ENCODE data around the gene SH2D6.

Gene SH2D6

GRCh38 chr2:85434696-85435095 is 16.2 kb downstream of the SH2D6 start:
- TF ChIP-seq CTCF (IDR thresholded peaks at IDR 0.05; ENCODE audit: low read depth, low read length, missing control alignments), result no peak
- in situ Hi-C loops (cut with HindIII; ENCODE audit: low pct_ligation_motif_present, low sequenced_read_pairs), result no loop called here
- Histone ChIP-seq H3K27me3 (replicated peaks) (no peaks in the 10 kb centered on the region), H3K36me3 (replicated peaks) (no peaks in the 10 kb centered on the region), H3K4me3 (ENCODE audit: low read depth, low read length) (no peak overlapping the region), H3K27ac (no peak overlapping the region)
- no peak for DNase-seq

- H3K27me3 ChIP-seq (replicated peaks), result no peaks in the 10 kb centered on the region
- H3K4me3 ChIP-seq (ENCODE audit: low read depth, low read length), result no peak overlapping the region
- no peaks in the 10 kb centered on the region for H3K36me3 ChIP-seq (replicated peaks)
- TF ChIP-seq CTCF (IDR thresholded peaks at IDR 0.05; ENCODE audit: low read depth, low read length, missing control alignments), result no peak
- in situ Hi-C loops (cut with HindIII; ENCODE audit: low pct_ligation_motif_present, low sequenced_read_pairs), result no loop called here
- no peak for DNase-seq
- no peak overlapping the region for H3K27ac ChIP-seq
These were observed 16.9 kb downstream of the SH2D6 start for GRCh38 chr2:85435220-85435958.

GRCh38 chr2:85435981-85436835 is 17.7 kb downstream of the SH2D6 start:
- H3K36me3 ChIP-seq (replicated peaks), result no peaks in the 10 kb centered on the region
- no peak for DNase-seq
- H3K27ac ChIP-seq, result no peak overlapping the region
- no peak overlapping the region for H3K4me3 ChIP-seq (ENCODE audit: low read depth, low read length)
- TF ChIP-seq CTCF (IDR thresholded peaks at IDR 0.05; ENCODE audit: low read depth, low read length, missing control alignments), result no peak
- no peaks in the 10 kb centered on the region for H3K27me3 ChIP-seq (replicated peaks)
- in situ Hi-C loops (cut with HindIII; ENCODE audit: low pct_ligation_motif_present, low sequenced_read_pairs), result no loop called here

- H3K27me3 ChIP-seq (replicated peaks), result no peaks in the 10 kb centered on the region
- H3K4me3 ChIP-seq (ENCODE audit: low read depth, low read length), result no peak overlapping the region
- H3K36me3 ChIP-seq (replicated peaks), result no peaks in the 10 kb centered on the region
- DNase-seq, result no peak
- TF ChIP-seq CTCF (IDR thresholded peaks at IDR 0.05; ENCODE audit: low read depth, low read length, missing control alignments), result no peak
- H3K27ac ChIP-seq, result peak overlapping the region; percentile 55
- in situ Hi-C loops (cut with HindIII; ENCODE audit: low pct_ligation_motif_present, low sequenced_read_pairs), result no loop called here
These were observed 18.4 kb downstream of the SH2D6 start for GRCh38 chr2:85436836-85437487.

GRCh38 chr2:85437488-85438200 is 19.1 kb downstream of the SH2D6 start:
- peak overlapping the region; percentile 42 for H3K4me3 ChIP-seq (ENCODE audit: low read depth, low read length)
- H3K27me3 ChIP-seq (replicated peaks), result no peaks in the 10 kb centered on the region
- DNase-seq, result peak; percentile 53
- peak overlapping the region; percentile 55 for H3K27ac ChIP-seq
- TF ChIP-seq CTCF (IDR thresholded peaks at IDR 0.05; ENCODE audit: low read depth, low read length, missing control alignments), result no peak
- in situ Hi-C loops (cut with HindIII; ENCODE audit: low pct_ligation_motif_present, low sequenced_read_pairs), result no loop called here
- no peaks in the 10 kb centered on the region for H3K36me3 ChIP-seq (replicated peaks)
